SK-N-SH (cell line): ENCODE data around the gene KCNJ4. TPM values are rescaled to one million over a fixed set of nuclear protein-coding genes. Genes with fewer than 3 reads are reported as not detected.

ENCODE experiments used
- CTCF ChIA-PET: fragments of 300-600, 350-600 bp; formaldehyde crosslinking; extraction: SDS; loops from one replicate; lab custom pipeline; 2021; lab: Yijun Ruan, JAX
- POLR2A ChIA-PET: fragments of 350-600 bp; sonication (Branson Sonifier 250); formaldehyde crosslinking; extraction: SDS; loops from one replicate; lab custom pipeline; 2020; ENCODE audit warnings: antibody characterized with exemption, inconsistent platforms; lab: Yijun Ruan, JAX
- DNase-seq: peaks from one replicate; pipeline ENCODE4 v3.0.0; 2012
- H2AFZ ChIP-seq: fragments of 200-600 bp; sonication (generic); 2 replicates; pipeline ENCODE4 v1.8.1; 2016; ENCODE audit warnings: antibody characterized with exemption, mild to moderate bottlenecking, low read depth
- H3F3A ChIP-seq: fragments of 200-600 bp; sonication (generic); replicated peaks from 2 replicates; pipeline ENCODE3; 2016; ENCODE audit warnings: antibody characterized with exemption, mild to moderate bottlenecking; ENCODE audit not compliant: insufficient read depth
- H3K27ac ChIP-seq, 2 experiments: fragments of 200-500 bp in 1 of 2; fragments of 200-600 bp in 1 of 2; sonication (Bioruptor generic) in 1 of 2; sonication (generic), shearing (Covaris generic) in 1 of 2; 2 replicates each; pipeline versions ENCODE4 v1.5.1 to v1.6.1; 2014 to 2016; ENCODE audit warnings: low read depth in 2 of 2, inconsistent platforms in 1 of 2, low read length in 1 of 2, mild to moderate bottlenecking in 1 of 2, mixed read lengths in 1 of 2
- H3K27me3 ChIP-seq: fragments of 200-600 bp; sonication (generic), shearing (Covaris generic); 2 replicates; pipeline ENCODE4 v1.6.1; 2016; ENCODE audit warnings: mixed run types; ENCODE audit not compliant: insufficient read depth
- H3K36me3 ChIP-seq, 2 experiments: fragments of 200-500 bp in 1 of 2; fragments of 200-600 bp in 1 of 2; sonication (Bioruptor generic) in 1 of 2; sonication (generic) in 1 of 2; replicated peaks in 1 of 2; 2 replicates each; pipeline versions ENCODE3 to v1.5.1; 2014 to 2016; ENCODE audit warnings: low read length in 1 of 2, mild to moderate bottlenecking in 1 of 2; ENCODE audit not compliant: insufficient read depth in 2 of 2, control insufficient read depth in 1 of 2
- H3K4me1 ChIP-seq, 2 experiments: fragments of 200-500 bp in 1 of 2; fragments of 200-600 bp in 1 of 2; sonication (Bioruptor generic) in 1 of 2; sonication (generic), shearing (Covaris generic) in 1 of 2; 2 replicates each; pipeline versions ENCODE4 v1.5.1 to v1.6.1; 2014 to 2016; ENCODE audit warnings: low read depth in 1 of 2, low read length in 1 of 2, mixed run types in 1 of 2; ENCODE audit not compliant: insufficient read depth in 2 of 2, control insufficient read depth in 1 of 2
- H3K4me2 ChIP-seq: fragments of 200-600 bp; sonication (generic), shearing (Covaris generic); 2 replicates; pipeline ENCODE4 v1.6.1; 2017; ENCODE audit warnings: mixed run types
- H3K4me3 ChIP-seq, 2 experiments: fragments of 200-500 bp in 1 of 2; fragments of 200-600 bp in 1 of 2; sonication (Bioruptor generic) in 1 of 2; sonication (generic), shearing (Covaris generic) in 1 of 2; 2 replicates each; pipeline versions ENCODE4 v1.5.1 to v1.8.1; 2014 to 2016; ENCODE audit warnings: low read depth in 2 of 2, inconsistent platforms in 1 of 2, low read length in 1 of 2, mild to moderate bottlenecking in 1 of 2, mixed read lengths in 1 of 2, moderate library complexity in 1 of 2
- H3K79me2 ChIP-seq: fragments of 200-600 bp; sonication (generic); 2 replicates; pipeline ENCODE4 v1.8.1; 2017; ENCODE audit warnings: mild to moderate bottlenecking; ENCODE audit not compliant: insufficient read depth
- H3K9ac ChIP-seq: fragments of 200-600 bp; sonication (generic); 2 replicates; pipeline ENCODE4 v1.6.1; 2017; ENCODE audit warnings: mixed run types
- H3K9me2 ChIP-seq: fragments of 200-600 bp; sonication (generic); 2 replicates; pipeline ENCODE4 v1.6.1; 2017; ENCODE audit warnings: mixed run types
- H3K9me3 ChIP-seq: fragments of 200-600 bp; sonication (generic); 2 replicates; pipeline ENCODE4 v1.6.1; 2017; ENCODE audit warnings: mixed run types, mild to moderate bottlenecking, moderate library complexity
- H4K20me1 ChIP-seq: fragments of 200-600 bp; sonication (generic); 2 replicates; pipeline ENCODE4 v1.6.1; 2017; ENCODE audit warnings: mild to moderate bottlenecking, mixed run types; ENCODE audit not compliant: insufficient read depth
- CHD2 ChIP-seq: fragments of 150-350 bp; IDR thresholded peaks from 2 replicates; pipeline ENCODE4 v1.6.1; 2018; ENCODE audit warnings: low read length; ENCODE audit not compliant: partially characterized antibody
- EP300 ChIP-seq, 2 experiments: IDR thresholded peaks; 2 replicates each; pipeline versions ENCODE4 v1.4.0 to v1.6.1; 2012; ENCODE audit warnings: borderline replicate concordance in 1 of 2, low read depth in 1 of 2, low read length in 1 of 2
- EZH2phosphoT487 ChIP-seq: fragments of 200-600 bp; sonication (generic); IDR thresholded peaks from 2 replicates; pipeline ENCODE4 v1.6.1; 2017; ENCODE audit warnings: low read depth, mixed run types, mild to moderate bottlenecking, antibody characterized with exemption, moderate library complexity, borderline replicate concordance
- GABPA ChIP-seq: IDR thresholded peaks from 2 replicates; pipeline ENCODE4 v1.4.0; 2012; ENCODE audit warnings: low read depth, mild to moderate bottlenecking
- GATA2 ChIP-seq: sonication (generic); formaldehyde crosslinking; IDR thresholded peaks from 2 replicates; pipeline ENCODE4 v1.5.0; 2020; ENCODE audit warnings: mild to moderate bottlenecking, missing genetic modification reagents
- JUND ChIP-seq: IDR thresholded peaks from 2 replicates; pipeline ENCODE4 v1.4.0; 2012
- MEF2A ChIP-seq: IDR thresholded peaks from 2 replicates; pipeline ENCODE4 v1.4.0; 2012; ENCODE audit warnings: low read depth, borderline replicate concordance
- MXI1 ChIP-seq: IDR thresholded peaks from 2 replicates; pipeline ENCODE4 v1.6.1; 2012; ENCODE audit warnings: mild to moderate bottlenecking, low read depth, low read length, improper control_type of control experiment
- NRF1 ChIP-seq: IDR thresholded peaks from 2 replicates; pipeline ENCODE4 v1.6.1; 2012; ENCODE audit warnings: low read depth, mild to moderate bottlenecking, low read length
- PBX3 ChIP-seq: IDR thresholded peaks from 2 replicates; pipeline ENCODE4; 2012
- POLR2AphosphoS5 ChIP-seq: IDR thresholded peaks from 2 replicates; pipeline ENCODE4 v1.6.1; 2012; ENCODE audit warnings: low read depth, low read length
- RAD21 ChIP-seq: IDR thresholded peaks from 2 replicates; pipeline ENCODE4 v1.6.1; 2012; ENCODE audit warnings: mild to moderate bottlenecking, low read length
- RCOR1 ChIP-seq: fragments of 150-350 bp; IDR thresholded peaks from 2 replicates; pipeline ENCODE4 v1.6.1; 2017; ENCODE audit warnings: antibody characterized with exemption, low read length
- RXRA ChIP-seq: IDR thresholded peaks from 2 replicates; pipeline ENCODE4 v1.4.0; 2012; ENCODE audit warnings: low read depth, mild to moderate bottlenecking, borderline replicate concordance
- SMC3 ChIP-seq: IDR thresholded peaks from 2 replicates; pipeline ENCODE4 v1.6.1; 2012; ENCODE audit warnings: low read depth, low read length, improper control_type of control experiment
- TCF12 ChIP-seq: IDR thresholded peaks from 2 replicates; pipeline ENCODE4 v1.4.0; 2012
- USF1 ChIP-seq: IDR thresholded peaks from 2 replicates; pipeline ENCODE4 v1.4.0; 2012; ENCODE audit warnings: low read depth, borderline replicate concordance
- YY1 ChIP-seq: IDR thresholded peaks from 2 replicates; pipeline ENCODE4 v1.4.0; 2012; ENCODE audit warnings: low read depth, mild to moderate bottlenecking
- WGBS: methylation state at CpG from one replicate; pipeline ENCODE4 v1.1.6; 2017; ENCODE audit warnings: low lambda C conversion rate; 5-methylcytosine and 5-hydroxymethylcytosine counted together
- polyA plus RNA-seq, 3 experiments: library from polyadenylated mRNA; depleted of rRNA; stranded (reverse); fragments of >200 nt; gene quantifications; 2 replicates each; pipeline ENCODE4 v1.2.3, GENCODE V29; 2012
- TF ChIP-seq, protein P1 (sequence below): fragments of 150-350 bp; IDR thresholded peaks from 2 replicates; pipeline ENCODE4 v1.6.1; 2017; ENCODE audit warnings: antibody characterized with exemption, low read length, low read depth, borderline replicate concordance
- TF ChIP-seq, protein P2 (sequence below): IDR thresholded peaks from 2 replicates; pipeline ENCODE4 v1.4.0; 2012; ENCODE audit warnings: low read depth, borderline replicate concordance

The KCNJ4 gene
- polyA plus RNA-seq, 1 of the 3 experiments (the other 2 are of a cell fraction): not detected

DNA sequence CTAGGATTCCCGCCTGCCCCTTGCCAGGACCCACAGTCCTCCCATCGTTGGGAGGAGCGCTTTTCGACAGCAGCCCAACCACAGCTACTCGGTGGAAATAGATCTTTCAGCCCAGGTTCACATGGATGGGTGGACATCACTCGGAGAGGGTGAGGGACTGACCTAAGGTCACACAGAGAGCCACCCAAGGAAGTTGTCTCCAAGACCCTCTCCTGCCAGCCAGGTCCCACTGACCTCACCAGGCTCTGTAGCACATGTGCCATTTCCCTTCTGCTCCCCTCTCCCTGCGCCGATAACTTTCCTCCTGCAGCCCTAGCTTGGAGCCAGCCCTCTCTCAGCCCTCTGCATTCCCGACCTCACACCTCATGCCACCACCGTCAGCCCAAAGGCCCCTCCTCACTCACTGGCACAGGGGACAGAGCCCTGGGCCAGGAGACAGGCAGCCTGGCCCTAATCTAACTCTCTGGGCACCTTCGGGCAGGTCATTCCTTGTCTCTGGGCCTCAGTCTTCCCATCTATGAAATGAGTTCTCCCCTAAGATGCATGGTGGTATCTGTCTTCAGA is 4.7 kb downstream of the KCNJ4 start:
- H3K27ac ChIP-seq: no peak overlapping the region
- TF ChIP-seq GATA2 (CRISPR knock-in tag) (no peak), CHD2 (no peak), MXI1 (no peak), SMC3 (no peak), NRF1 (no peak), PBX3 (no peak), JUND (no peak), TCF12 (no peak), EP300 (IDR thresholded peaks at IDR 0.05; ENCODE audit: borderline replicate concordance in 1 of 2, low read depth in 1 of 2, low read length in 1 of 2) (no peak), YY1 (no peak), MEF2A (no peak), RCOR1 (no peak), RAD21 (no peak), POLR2AphosphoS5 (no peak), RXRA (no peak), EZH2phosphoT487 (no peak), USF1 (no peak), GABPA (no peak)
- TF ChIP-seq, protein P1, sequence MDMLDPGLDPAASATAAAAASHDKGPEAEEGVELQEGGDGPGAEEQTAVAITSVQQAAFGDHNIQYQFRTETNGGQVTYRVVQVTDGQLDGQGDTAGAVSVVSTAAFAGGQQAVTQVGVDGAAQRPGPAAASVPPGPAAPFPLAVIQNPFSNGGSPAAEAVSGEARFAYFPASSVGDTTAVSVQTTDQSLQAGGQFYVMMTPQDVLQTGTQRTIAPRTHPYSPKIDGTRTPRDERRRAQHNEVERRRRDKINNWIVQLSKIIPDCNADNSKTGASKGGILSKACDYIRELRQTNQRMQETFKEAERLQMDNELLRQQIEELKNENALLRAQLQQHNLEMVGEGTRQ: no peak
- TF ChIP-seq, protein P2, sequence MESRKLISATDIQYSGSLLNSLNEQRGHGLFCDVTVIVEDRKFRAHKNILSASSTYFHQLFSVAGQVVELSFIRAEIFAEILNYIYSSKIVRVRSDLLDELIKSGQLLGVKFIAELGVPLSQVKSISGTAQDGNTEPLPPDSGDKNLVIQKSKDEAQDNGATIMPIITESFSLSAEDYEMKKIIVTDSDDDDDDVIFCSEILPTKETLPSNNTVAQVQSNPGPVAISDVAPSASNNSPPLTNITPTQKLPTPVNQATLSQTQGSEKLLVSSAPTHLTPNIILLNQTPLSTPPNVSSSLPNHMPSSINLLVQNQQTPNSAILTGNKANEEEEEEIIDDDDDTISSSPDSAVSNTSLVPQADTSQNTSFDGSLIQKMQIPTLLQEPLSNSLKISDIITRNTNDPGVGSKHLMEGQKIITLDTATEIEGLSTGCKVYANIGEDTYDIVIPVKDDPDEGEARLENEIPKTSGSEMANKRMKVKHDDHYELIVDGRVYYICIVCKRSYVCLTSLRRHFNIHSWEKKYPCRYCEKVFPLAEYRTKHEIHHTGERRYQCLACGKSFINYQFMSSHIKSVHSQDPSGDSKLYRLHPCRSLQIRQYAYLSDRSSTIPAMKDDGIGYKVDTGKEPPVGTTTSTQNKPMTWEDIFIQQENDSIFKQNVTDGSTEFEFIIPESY: no peak
- TF ChIP-seq, all 33 proteins: peak for 0
- no peak for DNase-seq
- Histone ChIP-seq H3K4me1 (no peaks in the 10 kb centered on the region; a peak in 1 of 4 replicates), H3K27me3 (no peaks in the 10 kb centered on the region; the same call in 1 of the 2 replicates), H3K4me2 (no peak overlapping the region), H3K9me2 (no peaks in the 10 kb centered on the region), H4K20me1 (no peaks in the 10 kb centered on the region), H3K9me3 (no peaks in the 10 kb centered on the region), H3F3A (no peaks in the 10 kb centered on the region), H3K4me3 (no peak overlapping the region), H3K79me2 (no peaks in the 10 kb centered on the region), H2AFZ (no peak overlapping the region), H3K36me3 (no peaks in the 10 kb centered on the region), H3K9ac (no peak overlapping the region)
- 47% methylated on average over 4 of the region's 11 CpGs for WGBS
- CTCF ChIA-PET: no interaction called here
- POLR2A ChIA-PET: no interaction called here
